ENCODE results near the gene DPEP1.
"Not testable (repeated sequence)": the region's sequence is repeated elsewhere in the genome, so short reads cannot be mapped to it uniquely, and the experiment has no call there.

The DPEP1 gene

GRCh38 chr16:89577055-89577759 is 36.2 kb upstream of the DPEP1 start:
- in situ Hi-C loops (cut with HindIII; ENCODE audit: low sequenced_read_pairs) = no loop called here

DNA sequence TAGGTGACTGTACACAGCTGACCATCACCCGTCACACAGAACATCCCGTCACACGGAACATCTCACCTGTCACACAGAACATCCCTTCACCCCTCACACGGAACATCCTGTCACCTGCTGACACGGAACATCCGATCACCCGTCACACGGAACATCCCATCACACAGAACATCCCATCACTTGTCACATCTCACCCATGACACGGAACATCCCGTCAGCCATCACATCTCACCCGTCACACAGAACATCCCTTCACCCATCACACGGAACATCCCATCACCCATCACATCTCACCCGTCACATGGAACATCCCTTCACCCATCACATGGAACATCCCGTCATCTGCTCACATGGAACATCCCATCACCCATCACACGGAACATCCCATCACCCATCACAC is 34.1 kb upstream of the DPEP1 start:
- in situ Hi-C loops (cut with HindIII; ENCODE audit: low sequenced_read_pairs) = no loop called here

DNA sequence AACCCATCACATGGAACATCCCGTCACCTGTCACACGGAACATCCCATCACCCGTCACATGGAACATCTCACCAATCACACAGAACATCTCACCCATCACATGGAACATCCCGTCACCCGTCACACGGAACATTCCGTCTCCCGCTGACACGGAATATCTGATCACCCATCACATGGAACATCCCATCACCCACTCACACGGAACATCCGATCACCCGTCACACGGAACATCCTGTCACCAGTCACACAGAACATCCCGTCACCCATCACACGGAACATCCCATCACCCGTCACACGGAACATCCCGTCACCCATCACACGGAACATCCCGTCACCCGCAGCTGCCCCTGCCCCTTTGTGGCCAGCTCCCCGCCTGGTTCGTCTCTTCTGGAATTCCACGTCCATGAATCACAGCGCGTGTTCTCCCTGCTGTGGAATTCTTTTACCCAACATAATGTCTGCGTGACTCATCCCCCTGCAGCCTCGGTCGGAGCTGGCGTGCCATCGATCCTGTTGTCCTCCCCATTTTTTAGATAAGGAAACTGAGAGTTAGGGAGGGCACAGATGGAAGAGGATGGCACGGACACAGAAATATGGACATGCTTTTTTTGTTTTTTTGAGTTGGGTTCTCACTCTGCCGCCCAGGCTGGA is 32.3 kb upstream of the DPEP1 start:
- in situ Hi-C loops (cut with HindIII; ENCODE audit: low sequenced_read_pairs) = no loop called here

- in situ Hi-C loops (cut with HindIII; ENCODE audit: low sequenced_read_pairs) = no loop called here
These were observed 31.4 kb upstream of the DPEP1 start for GRCh38 chr16:89581861-89582563.

DNA sequence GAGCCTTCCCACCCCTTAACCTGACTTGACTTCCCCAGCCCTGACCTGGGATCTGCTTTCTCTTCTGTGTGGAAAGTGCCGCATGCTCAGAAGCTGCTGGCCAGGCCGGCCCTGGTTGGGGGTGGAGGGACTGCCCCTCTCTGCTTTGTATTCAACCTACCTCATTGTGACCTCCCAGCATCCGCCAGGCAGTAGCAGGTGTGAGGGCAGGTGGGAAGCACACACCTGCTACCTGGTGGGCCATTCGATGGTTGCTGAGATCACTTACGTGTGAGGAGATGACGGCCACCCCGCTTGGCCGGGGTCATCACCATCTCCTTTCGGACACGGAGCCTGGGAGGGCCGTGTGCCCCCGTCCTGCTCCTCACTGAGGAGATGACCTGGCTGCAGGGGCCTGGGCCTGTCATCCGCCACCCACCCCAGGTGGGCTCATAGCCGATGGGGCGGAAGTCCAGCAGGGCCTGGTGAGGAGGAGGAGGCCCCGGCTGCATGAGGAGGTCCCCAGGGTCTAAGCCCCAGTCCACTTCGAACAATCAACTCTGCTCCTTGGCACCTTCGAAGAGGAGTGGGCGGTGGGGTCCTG is 30.7 kb upstream of the DPEP1 start:
- in situ Hi-C loops (cut with HindIII; ENCODE audit: low sequenced_read_pairs) = no loop called here

GRCh38 chr16:89583197-89583894 is 30.1 kb upstream of the DPEP1 start:
- in situ Hi-C loops (cut with HindIII; ENCODE audit: low sequenced_read_pairs) = no loop called here

- in situ Hi-C loops (cut with HindIII; ENCODE audit: low sequenced_read_pairs) = no loop called here
These were observed 29.4 kb upstream of the DPEP1 start for GRCh38 chr16:89583895-89584644.

DNA sequence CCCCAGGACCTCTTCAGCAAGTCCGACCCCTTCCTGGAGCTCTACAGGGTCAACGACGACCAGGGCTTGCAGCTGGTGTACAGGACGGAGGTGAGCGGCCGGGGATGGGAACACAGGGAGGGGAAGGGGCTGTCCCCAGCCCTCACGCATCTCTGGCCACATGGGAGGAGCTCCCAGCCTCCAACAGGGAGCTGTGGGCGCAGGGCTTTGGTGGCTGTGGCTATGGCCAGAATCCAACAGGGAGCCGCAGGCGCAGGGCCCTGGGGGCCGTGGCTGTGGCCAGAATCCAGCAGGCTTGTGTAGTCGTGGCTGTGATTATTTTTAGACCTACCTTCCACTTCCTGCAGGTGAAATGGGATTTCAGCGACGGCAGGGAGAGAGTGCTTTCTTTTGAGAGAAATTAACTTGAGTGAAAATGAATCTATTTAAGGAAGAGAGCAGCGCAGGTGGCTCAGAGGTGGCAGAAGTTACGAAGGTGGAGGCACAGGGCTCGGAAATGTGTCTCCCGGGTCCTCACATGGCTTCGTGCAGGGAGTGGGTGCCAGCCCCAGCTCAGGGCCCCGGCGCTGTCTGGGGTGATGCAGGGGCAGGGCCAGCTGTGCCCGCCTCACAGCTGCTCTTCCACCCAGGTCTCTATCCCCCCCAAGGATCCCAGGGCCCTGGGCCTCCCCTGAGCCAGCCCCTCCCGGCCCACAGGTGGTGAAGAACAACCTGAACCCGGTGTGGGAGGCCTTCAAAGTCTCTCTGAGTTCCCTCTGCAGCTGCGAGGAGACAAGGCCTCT is 28.5 kb upstream of the DPEP1 start:
- in situ Hi-C loops (cut with HindIII; ENCODE audit: low sequenced_read_pairs) = no loop called here

DNA sequence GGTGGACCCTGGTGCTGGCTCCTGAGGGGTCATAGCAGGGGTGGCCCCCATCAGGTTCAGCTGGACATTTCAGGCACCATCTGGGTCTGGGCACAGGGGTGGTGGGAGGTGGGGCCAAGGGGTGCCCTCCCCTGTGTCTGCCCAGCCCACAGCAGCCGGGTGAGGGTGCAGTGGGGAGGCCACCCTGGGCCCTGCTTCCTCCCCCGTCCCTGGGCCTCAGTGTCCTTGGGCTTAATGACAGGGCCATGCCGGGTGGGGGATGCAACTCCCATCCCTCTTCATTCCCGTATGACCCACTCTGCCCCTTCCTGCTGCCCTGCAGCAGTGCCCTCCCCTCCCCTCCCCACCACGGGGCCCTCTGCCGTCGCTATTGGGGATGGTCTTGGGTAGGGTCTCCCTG is 27.2 kb upstream of the DPEP1 start:
- in situ Hi-C loops (cut with HindIII; ENCODE audit: low sequenced_read_pairs) = no loop called here

- in situ Hi-C loops (cut with HindIII; ENCODE audit: low sequenced_read_pairs) = no loop called here
These were observed 26.6 kb upstream of the DPEP1 start for GRCh38 chr16:89586853-89587252.

GRCh38 chr16:89587676-89588075 is 25.8 kb upstream of the DPEP1 start:
- in situ Hi-C loops (cut with HindIII; ENCODE audit: low sequenced_read_pairs) = not testable (repeated sequence)

GRCh38 chr16:89588413-89589109 is 24.9 kb upstream of the DPEP1 start:
- in situ Hi-C loops (cut with HindIII; ENCODE audit: low sequenced_read_pairs) = no loop called here

DNA sequence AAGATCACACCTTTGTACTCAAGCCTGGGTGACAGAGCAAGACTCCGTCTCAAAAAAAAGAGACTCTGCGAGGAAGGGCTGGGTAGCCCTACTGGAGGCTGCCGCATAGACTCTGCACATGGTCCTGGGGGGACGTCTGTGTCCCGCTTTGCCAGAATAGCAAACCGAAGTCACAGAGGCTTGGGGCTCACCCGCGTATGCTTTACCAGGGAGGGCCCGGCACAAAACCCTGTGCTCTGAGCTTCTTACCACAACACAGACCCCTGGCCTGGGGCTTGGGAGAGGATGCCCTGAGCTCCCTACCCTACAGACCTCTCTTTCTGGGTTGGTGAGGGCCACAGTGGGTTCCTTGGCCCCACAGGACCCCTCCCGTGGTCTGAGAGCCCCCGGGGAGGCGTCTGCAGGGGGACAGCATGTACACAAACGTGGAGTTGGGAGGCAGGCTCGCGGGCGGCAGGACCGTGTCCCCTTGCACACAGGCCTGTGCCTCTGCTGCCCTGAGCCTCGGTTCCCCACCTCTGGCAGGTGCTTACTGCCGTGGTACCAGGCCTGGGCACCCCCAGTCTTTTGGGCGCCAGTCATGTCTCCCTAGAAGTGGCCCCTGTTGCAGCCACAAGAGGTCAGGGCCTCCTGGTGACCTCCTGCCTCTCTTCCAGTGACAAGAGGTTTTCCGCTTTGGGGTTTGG is 24.1 kb upstream of the DPEP1 start:
- in situ Hi-C loops (cut with HindIII; ENCODE audit: low sequenced_read_pairs) = no loop called here

DNA sequence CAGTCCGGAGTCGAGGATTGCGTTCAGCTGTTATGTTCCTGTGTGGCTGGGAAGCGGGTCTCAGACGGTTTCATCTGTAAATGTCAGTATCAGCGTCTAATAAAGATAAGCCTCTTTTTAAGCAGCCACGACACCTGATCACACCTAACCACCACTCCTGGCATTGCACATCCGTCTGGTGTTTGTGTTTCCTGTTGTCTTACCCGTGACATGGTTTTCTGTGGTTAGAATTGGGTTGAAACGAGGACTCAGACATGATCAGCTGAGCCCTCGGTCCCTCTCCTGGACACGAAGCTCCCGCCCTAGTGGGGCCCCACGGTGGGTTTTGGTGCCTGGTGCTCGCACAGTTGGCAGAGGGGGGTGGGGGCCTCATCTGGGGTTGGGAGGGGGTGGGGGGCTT is 19.6 kb upstream of the DPEP1 start:
- in situ Hi-C loops (cut with HindIII; ENCODE audit: low sequenced_read_pairs) = no loop called here

GRCh38 chr16:89595330-89596060 is 17.9 kb upstream of the DPEP1 start:
- in situ Hi-C loops (cut with HindIII; ENCODE audit: low sequenced_read_pairs) = no loop called here

DNA sequence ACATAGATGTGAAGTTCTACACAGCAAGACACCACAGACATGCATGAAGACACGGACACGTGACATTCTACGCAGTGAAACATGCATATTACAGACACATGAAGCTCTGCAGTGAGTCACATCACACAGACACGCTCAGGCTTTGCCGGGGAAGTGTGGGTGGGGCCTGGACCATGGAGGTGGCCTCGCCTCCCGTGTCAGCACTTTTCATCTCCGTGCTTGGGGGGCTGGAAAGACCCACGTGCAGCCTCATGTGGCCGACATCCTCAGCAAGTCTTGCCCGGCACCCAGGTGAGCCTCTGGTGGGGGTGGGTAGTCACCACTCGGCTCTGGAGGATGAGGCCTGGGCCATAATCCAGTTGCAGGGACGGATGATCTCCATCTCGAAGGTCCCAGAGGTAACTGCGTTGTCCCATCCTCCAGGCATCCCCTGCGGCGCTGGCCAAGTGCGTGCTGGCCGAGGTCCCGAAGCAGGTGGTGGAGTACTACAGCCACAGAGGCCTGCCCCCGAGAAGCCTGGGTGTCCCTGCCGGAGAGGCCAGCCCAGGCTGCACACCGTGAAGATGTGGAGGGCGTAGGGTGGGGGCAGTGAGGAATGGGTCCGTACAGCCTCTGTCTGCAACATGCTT is 17.3 kb upstream of the DPEP1 start:
- in situ Hi-C loops (cut with HindIII; ENCODE audit: low sequenced_read_pairs) = no loop called here

DNA sequence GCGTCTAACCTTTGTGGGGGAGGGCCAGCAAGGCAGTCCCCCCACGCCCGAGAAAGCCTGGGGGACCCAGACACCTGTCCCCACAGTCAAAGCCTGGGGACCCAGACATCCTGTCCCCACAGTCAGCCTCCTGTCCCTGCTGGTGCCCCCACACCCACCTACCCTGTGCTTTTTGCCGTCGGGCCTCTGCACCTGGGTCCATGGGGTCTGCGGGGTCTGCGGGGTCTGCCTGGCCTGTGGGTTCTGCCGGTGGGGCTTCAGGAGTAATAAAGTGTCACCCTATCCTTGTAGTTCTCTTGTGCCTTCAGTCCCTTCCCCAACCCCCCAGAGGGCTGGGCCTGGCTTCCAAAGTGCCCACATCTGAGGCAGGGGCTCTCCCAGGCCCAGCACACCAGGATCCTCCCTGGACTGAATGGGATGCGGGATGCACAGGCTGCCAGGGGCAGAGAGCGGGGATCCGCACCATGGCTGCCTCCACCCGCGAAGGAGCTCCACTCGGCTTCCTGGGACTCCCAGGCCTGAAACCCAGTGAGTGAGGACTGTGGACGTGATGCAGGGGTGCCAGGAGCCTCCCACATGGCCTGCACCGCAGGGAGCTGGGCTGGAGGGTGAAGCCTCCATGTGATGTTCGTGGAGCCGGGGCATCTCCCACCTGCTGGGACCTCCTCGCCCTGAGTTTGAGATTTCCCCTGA is 16.3 kb upstream of the DPEP1 start:
- in situ Hi-C loops (cut with HindIII; ENCODE audit: low sequenced_read_pairs) = no loop called here
